Activated T-cell treated with anti-CD3 and anti-CD28 coated beads, Interleukin-2, amount 50 U/mL, for 4 hours (primary cell): ENCODE results near the gene ZNF862. TPM values are rescaled to one million over a fixed set of nuclear protein-coding genes. Genes with fewer than 3 reads are reported as not detected.

ENCODE experiments used
- ATAC-seq, 2 donors: fragments of 200-7000 bp; cut with Tn5 transposase; one replicate each; pipeline ENCODE4 v1.10.0; 2021
- DNase-seq: peaks from one replicate; pipeline ENCODE4 v3.0.0-alpha.2; 2020
- H3K27me3 Mint-ChIP-seq: one replicate; pipeline ENCODE4 v1.8.0; 2021; ENCODE audit warnings: low read depth, mixed read lengths
- H3K36me3 Mint-ChIP-seq: one replicate; pipeline ENCODE4 v1.8.0; 2022; ENCODE audit warnings: mixed read lengths; ENCODE audit not compliant: insufficient read depth
- H3K4me1 Mint-ChIP-seq: one replicate; pipeline ENCODE4 v1.8.0; 2021; ENCODE audit warnings: low read depth, mixed read lengths
- H3K4me3 Mint-ChIP-seq: one replicate; pipeline ENCODE4 v1.8.0; 2021; ENCODE audit warnings: mild to moderate bottlenecking, moderate library complexity, mixed read lengths
- H3K9me3 Mint-ChIP-seq: one replicate; pipeline ENCODE4 v1.8.0; 2021; ENCODE audit warnings: mixed read lengths
- total RNA-seq, 3 donors: library from RNA; stranded (reverse); gene quantifications; one replicate each; pipeline ENCODE4 v1.2.1, GENCODE V29; 2021

ZNF862 gene
- total RNA-seq, result 1 to 10 TPM; 5.4 to 9.4 (median 7.4) TPM

DNA sequence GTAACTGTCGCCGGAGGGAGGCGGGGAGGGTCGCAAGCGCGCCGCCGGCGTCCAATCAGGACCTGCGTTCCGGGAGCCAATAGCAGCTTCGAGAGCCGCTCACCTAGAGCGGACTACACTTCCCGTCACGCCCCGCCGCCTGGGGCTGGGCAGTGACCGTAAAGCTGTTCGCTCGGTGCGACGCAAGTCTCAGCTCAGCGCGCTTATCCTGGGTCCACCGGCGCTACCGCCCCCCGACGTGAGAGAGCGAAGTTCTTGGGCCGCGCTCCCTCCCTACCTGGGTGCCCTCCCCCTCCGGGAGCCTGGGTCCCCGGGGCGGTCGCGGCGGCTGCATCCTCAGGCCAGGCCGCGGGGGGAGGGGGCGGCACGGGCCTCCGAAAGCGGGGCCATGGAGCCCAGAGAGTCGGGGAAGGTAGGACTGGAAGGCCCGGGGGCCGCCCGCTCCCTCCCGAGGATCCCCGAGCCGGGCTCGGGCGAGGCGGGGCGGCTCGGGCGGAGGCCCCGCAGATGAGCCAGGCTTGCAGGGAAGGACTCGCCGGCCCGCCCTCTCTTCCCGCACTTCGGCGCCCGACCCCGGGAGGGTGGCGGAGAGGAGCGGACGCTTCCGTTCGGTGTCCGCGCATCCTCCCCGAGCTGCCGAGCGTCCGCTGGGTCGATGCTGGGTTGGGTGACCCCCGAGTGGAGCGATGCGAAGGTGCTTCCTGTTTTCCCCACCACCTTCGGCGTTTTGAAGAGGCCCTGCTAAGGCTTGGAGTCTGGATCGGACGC, at the start of gene ZNF862:
TSS of gene ZNF862 (plus strand) at position 152 of the 768 bp plus-strand sequence. CDS start at position 389, 237 bp downstream.
- DNase-seq (peak; percentile 94), ATAC-seq (peak; percentile 98)
- Mint-ChIP-seq H3K27me3 (peaks cover 10% of the 10 kb centered on the region), H3K36me3 (no peaks in the 10 kb centered on the region), H3K9me3 (no peaks in the 10 kb centered on the region), H3K4me1 (peaks cover 24% of the 10 kb centered on the region), H3K4me3 (peak within 1 kb of the TSS; percentile 87)

DNA sequence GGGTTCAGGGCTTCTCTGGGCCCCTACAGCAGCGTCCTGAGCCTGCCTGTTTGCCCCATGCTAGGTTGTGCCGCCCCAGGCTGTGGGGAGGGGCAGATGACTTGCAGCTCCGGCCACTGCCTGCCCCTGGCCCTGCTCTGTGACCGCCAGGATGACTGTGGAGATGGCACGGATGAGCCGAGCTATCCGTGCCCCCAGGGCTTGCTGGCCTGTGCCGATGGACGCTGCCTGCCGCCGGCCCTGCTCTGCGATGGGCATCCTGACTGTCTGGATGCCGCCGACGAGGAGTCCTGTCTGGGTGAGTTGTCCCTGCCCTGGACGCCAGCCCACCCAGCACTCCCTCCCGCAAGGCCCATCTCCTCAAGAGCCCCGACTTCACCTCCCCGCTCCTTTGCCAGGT, 49.1 kb upstream of the ZNF862 start:
- no peak for ATAC-seq
- Mint-ChIP-seq H3K27me3 (peaks cover 26% of the 10 kb centered on the region), H3K4me1 (peaks cover 2% of the 10 kb centered on the region), H3K9me3 (no peaks in the 10 kb centered on the region), H3K4me3 (no peak overlapping the region), H3K36me3 (no peaks in the 10 kb centered on the region)
- no peak for DNase-seq

DNA sequence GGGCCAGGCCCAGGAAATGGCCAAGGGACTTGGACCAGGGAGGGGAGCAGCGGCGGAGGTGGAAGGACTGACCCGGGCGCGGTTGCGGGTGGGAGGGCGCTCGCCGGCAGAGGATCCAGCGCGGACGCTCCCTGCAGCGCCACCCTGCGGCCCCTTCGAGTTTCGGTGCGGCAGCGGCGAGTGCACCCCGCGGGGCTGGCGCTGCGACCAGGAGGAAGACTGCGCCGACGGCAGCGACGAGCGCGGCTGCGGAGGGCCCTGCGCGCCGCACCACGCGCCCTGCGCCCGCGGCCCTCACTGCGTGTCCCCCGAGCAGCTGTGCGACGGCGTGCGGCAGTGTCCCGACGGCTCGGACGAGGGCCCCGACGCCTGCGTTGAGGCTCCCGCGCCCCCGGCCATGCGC, 48.0 kb upstream of the ZNF862 start:
- Mint-ChIP-seq H3K4me1 (peaks cover 2% of the 10 kb centered on the region), H3K4me3 (no peak overlapping the region), H3K36me3 (no peaks in the 10 kb centered on the region), H3K9me3 (no peaks in the 10 kb centered on the region), H3K27me3 (peaks cover 26% of the 10 kb centered on the region)
- DNase-seq (no peak), ATAC-seq (peak; percentile 30 to 59)

DNA sequence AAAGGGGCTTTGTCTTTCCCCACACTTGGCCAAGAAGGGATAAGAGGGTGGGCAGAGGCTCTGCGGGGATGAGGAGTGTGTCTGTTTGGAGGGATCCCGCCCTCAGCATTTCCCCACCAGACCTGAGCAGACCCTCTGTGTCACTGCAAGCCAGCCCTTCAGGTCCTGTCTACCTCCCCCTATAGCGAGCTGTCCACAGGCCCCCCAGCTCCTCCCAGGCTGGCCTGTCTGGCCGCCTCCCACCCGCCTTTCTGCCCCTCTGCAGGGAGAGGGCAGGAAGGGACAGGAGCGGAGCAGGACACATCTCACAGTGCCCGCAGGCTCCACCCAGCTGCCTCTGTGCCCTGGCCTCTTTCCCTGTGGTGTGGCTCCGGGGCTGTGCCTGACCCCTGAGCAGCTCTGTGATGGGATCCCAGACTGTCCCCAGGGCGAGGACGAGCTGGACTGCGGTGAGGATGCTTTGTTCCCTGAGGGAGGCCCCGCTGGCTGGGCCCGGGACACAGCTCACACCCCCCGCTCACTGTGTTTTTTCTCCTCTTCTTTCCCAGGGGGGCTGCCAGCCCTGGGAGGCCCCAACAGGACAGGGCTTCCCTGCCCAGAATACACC, 47.3 kb upstream of the ZNF862 start:
- no peak for DNase-seq
- Mint-ChIP-seq H3K27me3 (peaks cover 28% of the 10 kb centered on the region), H3K4me1 (peaks cover 2% of the 10 kb centered on the region), H3K36me3 (no peaks in the 10 kb centered on the region), H3K4me3 (no peak overlapping the region), H3K9me3 (no peaks in the 10 kb centered on the region)
- ATAC-seq, result no peak

DNA sequence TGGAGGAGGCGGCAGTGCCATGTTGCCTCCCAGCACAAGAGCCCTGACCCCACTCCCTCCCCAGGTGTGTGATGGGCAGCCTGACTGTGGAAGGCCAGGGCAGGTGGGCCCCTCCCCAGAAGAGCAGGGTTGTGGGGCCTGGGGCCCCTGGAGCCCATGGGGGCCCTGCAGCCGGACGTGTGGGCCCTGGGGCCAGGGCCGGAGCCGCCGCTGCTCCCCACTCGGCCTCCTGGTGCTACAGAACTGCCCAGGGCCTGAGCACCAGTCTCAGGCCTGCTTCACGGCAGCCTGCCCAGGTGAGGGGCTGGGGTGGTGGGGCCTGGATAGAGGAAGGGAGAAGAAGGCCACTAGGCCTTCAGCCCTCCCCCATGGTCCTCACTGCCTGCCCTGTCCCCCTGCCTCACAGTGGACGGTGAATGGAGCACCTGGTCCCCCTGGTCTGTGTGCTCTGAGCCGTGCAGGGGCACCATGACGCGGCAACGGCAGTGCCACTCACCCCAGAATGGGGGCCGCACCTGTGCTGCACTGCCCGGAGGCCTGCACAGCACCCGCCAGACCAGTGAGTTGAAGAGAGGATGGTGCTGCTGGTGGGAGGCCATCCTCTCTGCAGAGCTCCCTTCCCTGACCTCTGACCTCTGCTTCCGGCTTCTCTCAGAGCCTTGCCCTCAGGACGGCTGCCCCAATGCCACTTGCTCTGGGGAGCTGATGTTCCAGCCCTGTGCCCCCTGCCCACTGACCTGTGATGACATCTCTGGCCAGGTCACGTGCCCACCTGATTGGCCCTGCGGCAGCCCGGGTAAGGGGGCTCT, 46.6 kb upstream of the ZNF862 start:
- Mint-ChIP-seq H3K4me3 (no peak overlapping the region), H3K36me3 (no peaks in the 10 kb centered on the region), H3K27me3 (peaks cover 28% of the 10 kb centered on the region), H3K4me1 (peaks cover 2% of the 10 kb centered on the region), H3K9me3 (no peaks in the 10 kb centered on the region)
- DNase-seq (no peak), ATAC-seq (no peak)

DNA sequence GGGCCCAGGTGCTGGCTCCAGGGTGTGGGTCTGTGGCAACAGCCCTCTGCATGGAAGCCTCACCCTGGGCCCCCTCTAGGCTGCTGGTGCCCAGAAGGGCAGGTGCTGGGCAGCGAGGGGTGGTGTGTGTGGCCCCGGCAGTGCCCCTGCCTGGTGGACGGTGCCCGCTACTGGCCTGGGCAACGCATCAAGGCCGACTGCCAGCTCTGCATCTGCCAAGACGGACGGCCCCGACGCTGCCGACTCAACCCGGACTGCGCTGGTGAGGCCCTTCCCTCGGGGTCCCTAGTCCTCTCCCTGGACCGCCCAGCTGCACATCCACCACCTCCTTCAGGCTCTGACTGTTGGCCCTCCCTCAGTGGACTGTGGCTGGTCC, 46.0 kb upstream of the ZNF862 start:
- peaks cover 2% of the 10 kb centered on the region for H3K4me1 Mint-ChIP-seq
- DNase-seq (no peak), ATAC-seq (no peak)
- peaks cover 28% of the 10 kb centered on the region for H3K27me3 Mint-ChIP-seq
- no peaks in the 10 kb centered on the region for H3K9me3 Mint-ChIP-seq
- no peak overlapping the region for H3K4me3 Mint-ChIP-seq
- no peaks in the 10 kb centered on the region for H3K36me3 Mint-ChIP-seq

DNA sequence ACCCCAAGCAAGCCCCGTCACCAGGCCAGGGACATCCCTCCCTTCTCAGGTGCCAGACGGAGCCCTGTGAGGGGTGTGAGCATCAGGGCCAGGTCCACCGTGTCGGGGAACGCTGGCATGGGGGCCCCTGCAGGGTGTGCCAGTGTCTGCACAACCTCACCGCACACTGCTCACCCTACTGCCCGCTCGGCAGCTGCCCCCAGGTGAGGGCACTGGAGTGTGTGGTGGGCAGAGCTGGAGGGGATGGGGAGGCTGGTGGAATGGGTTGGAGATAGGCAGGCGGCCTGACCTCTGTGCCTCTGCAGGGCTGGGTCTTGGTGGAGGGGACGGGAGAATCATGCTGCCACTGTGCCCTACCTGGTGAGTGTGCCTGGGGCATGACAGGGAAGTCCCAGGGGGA, 44.9 kb upstream of the ZNF862 start:
- H3K9me3 Mint-ChIP-seq, result no peaks in the 10 kb centered on the region
- no peak for ATAC-seq

DNA sequence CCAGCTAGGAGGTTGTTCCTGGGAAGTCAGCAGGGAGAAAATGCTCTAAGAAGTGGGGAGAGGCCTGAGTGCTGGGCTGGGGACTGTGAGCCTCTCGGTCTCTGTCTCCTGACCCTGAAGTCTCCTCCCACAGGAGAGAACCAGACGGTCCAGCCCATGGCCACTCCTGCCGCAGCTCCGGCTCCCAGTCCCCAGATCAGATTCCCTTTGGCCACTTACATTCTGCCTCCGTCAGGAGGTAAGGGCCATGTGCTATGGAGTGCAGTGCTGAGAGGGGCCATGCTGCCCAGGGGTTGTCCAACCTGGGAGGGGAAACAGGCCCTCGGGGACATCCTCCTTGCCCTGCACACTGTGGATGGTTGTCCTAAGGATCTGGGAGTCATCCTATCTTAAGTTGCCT, 43.5 kb upstream of the ZNF862 start:
- DNase-seq, result no peak
- Mint-ChIP-seq H3K4me1 (peaks cover 2% of the 10 kb centered on the region), H3K4me3 (no peak overlapping the region), H3K9me3 (no peaks in the 10 kb centered on the region), H3K36me3 (no peaks in the 10 kb centered on the region), H3K27me3 (peaks cover 19% of the 10 kb centered on the region)
- ATAC-seq, result no peak

More for the DNA sequence above, 44.9 kb upstream of the ZNF862 start:
- no peak for DNase-seq
- peaks cover 2% of the 10 kb centered on the region for H3K4me1 Mint-ChIP-seq
- H3K27me3 Mint-ChIP-seq, result peaks cover 27% of the 10 kb centered on the region
- no peak overlapping the region for H3K4me3 Mint-ChIP-seq
- no peaks in the 10 kb centered on the region for H3K36me3 Mint-ChIP-seq

DNA sequence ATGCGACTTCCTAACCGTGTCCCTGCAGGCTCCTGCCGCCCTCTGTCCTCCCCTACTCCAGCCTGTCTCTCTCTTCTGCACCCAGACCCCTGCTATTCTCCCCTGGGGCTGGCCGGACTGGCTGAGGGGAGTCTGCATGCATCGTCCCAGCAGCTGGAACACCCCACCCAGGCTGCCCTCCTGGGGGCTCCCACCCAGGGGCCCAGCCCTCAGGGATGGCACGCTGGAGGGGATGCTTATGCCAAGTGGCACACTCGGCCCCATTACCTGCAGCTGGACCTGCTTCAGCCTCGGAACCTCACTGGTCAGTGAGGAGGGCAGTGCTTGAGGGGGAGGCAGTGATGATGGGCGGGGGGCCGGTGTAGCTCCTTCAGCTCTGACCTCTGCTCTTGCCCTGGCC, 43.0 kb upstream of the ZNF862 start:
- no peaks in the 10 kb centered on the region for H3K4me1 Mint-ChIP-seq
- ATAC-seq (no peak), DNase-seq (no peak)
- H3K36me3 Mint-ChIP-seq, result no peaks in the 10 kb centered on the region
- peaks cover 15% of the 10 kb centered on the region for H3K27me3 Mint-ChIP-seq
- H3K9me3 Mint-ChIP-seq, result no peaks in the 10 kb centered on the region
- H3K4me3 Mint-ChIP-seq, result no peak overlapping the region

DNA sequence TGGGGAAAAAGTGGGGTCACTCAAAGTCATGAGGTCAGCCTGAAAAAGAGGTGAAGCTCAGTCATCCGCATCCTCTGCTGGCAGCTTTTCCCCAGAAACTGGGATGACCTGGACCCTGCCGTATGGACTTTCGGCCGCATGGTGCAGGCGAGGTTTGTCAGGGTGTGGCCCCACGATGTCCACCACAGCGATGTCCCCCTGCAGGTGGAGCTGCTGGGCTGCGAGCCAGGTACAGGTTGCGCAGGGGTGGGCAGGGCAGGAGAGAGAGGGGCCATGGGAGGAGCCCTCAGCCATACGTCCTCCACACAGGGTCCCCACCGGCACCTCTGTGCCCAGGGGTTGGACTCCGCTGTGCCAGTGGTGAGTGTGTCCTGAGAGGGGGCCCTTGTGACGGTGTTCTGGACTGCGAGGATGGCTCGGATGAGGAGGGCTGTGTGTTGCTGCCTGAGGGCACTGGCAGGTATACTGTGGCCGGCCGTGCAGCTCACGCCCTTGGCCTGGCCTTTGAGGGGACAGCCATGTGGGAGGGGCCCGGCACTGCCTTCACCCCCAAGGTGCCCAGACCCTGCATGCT, 41.8 kb upstream of the ZNF862 start:
- no peaks in the 10 kb centered on the region for H3K9me3 Mint-ChIP-seq
- H3K4me3 Mint-ChIP-seq, result no peak overlapping the region
- no peaks in the 10 kb centered on the region for H3K36me3 Mint-ChIP-seq
- no peak for DNase-seq
- H3K4me1 Mint-ChIP-seq, result no peaks in the 10 kb centered on the region
- H3K27me3 Mint-ChIP-seq, result peaks cover 10% of the 10 kb centered on the region
- no peak for ATAC-seq

DNA sequence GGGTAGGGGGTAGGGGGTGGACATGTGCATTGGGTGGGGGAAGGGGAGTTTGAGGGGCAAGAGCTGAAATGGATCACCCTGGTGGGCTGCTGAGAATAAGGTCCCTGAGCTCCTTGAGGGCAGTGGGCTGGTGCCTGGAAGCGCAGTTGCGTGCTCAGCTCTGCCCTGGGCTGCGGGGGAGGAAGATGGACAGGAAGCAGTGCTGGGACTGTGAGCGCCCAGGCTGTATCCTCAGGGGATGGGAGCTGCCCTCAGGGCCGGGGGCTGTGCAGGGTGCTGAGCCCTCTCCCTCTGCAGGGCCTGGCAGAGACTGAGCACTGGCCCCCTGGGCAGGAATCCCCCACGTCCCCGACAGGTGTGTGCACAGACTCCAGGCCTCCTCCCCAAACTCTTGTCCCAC, 40.4 kb upstream of the ZNF862 start:
- no peak for DNase-seq
- Mint-ChIP-seq H3K9me3 (no peaks in the 10 kb centered on the region), H3K27me3 (peaks cover 3% of the 10 kb centered on the region), H3K4me1 (no peaks in the 10 kb centered on the region), H3K4me3 (no peak overlapping the region), H3K36me3 (no peaks in the 10 kb centered on the region)
- ATAC-seq, result no peak

DNA sequence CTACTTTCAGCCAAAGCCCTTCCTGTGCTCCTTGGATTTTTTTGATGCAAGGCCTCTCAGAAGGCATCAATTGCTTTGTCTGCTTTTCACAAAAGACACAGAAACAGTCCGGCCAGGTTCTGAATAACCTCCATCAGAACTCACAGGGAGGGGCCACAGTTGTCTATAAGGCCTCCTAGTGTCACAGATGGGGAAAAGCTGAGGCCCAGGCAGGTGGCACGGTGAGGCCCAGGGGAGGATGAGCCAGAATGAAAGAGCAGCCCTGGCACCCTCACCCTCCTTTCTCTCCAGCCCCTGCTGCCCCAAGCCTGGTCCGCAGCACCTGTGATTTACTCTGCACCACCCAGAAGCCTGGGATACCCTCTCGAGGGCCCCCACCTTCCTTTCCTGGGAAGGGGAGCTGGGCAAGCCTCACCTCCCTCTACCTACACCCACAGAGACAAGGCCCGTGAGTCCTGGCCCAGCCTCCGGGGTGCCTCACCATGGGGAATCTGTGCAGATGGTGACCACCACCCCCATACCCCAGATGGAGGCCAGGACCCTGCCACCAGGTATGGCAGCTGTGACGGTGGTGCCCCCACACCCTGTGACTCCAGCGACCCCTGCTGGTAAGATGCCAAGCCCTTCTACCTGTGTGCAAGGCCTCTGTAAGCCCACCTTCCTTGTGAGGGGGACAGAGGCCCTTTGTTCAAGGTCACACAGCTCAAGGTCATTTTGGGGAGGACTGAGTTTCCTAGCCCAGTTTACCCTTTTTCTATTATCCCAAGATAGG, 38.6 kb upstream of the ZNF862 start:
- Mint-ChIP-seq H3K27me3 (peaks cover 2% of the 10 kb centered on the region), H3K4me3 (no peak overlapping the region), H3K9me3 (no peaks in the 10 kb centered on the region), H3K4me1 (no peaks in the 10 kb centered on the region), H3K36me3 (no peaks in the 10 kb centered on the region)
- peak; percentile 45 to 65 for ATAC-seq
- peak; percentile 61 for DNase-seq

DNA sequence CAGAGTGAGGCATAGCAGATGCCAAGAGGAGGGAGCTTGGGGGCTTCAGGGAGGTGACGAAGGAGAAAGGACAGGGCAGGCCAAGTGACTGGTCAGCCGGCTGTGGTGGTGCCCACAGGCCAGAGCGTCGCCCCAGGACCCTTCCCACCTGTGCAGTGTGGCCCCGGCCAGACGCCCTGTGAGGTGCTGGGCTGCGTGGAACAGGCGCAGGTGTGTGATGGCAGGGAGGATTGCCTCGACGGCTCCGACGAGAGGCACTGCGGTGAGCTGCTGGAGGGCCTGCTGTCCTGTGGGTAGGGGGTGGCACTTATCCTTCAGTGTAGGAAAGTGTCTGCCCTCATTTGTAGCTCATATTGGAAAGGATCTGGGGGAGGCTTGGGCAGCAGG, 38.0 kb upstream of the ZNF862 start:
- no peaks in the 10 kb centered on the region for H3K36me3 Mint-ChIP-seq
- no peak overlapping the region for H3K4me3 Mint-ChIP-seq
- no peaks in the 10 kb centered on the region for H3K9me3 Mint-ChIP-seq
- DNase-seq (no peak), ATAC-seq (no peak)
- no peaks in the 10 kb centered on the region for H3K4me1 Mint-ChIP-seq
- H3K27me3 Mint-ChIP-seq, result peaks cover 2% of the 10 kb centered on the region
